GM13976 (cell line): ENCODE data around the gene CNFN.
A peak's percentile ranks its signal among the peaks of the same experiment; 100 is the strongest.

Source experiments
- DNase-seq: peaks from one replicate; pipeline ENCODE4 v3.0.0; 2012; ENCODE audit warnings: low spot score
- in situ Hi-C: fragments of 300-500 bp; cut with MboI; formaldehyde crosslinking; loops from one replicate; pipeline ENCODE4 v1.12.0; 2022; ENCODE audit warnings: low sequenced_read_pairs, mixed read lengths, inconsistent platforms; ENCODE audit not compliant: unreplicated experiment
- TF ChIP-seq, protein P1 (sequence below): IDR thresholded peaks from 2 replicates; pipeline ENCODE4 v1.5.1; 2012; ENCODE audit warnings: borderline replicate concordance, mild to moderate bottlenecking; ENCODE audit not compliant: insufficient read depth; ENCODE audit errors: extremely low read depth, missing control alignments, control extremely low read depth

The CNFN gene

DNA sequence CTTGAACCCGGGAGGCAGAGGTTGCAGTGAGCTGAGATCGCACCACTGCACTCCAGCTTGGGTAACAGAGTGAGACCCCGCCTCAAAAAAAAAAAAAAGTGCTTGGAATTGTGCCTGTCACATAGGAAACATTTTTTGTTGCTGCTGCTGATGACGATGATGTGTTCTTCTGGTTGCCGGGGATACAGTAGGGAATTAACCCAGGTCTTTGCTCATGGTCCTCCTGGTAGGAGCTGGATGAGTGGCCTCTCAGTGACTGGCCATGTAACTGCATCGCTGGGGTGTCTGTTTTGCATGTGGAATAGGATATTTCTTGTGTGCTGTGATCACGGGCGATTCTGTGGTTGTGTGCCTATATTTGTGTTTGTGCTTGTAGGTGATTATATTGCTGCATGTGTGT lies 4.7 kb upstream of the CNFN start:
- in situ Hi-C loops, result no loop called here
- TF ChIP-seq, protein P1, sequence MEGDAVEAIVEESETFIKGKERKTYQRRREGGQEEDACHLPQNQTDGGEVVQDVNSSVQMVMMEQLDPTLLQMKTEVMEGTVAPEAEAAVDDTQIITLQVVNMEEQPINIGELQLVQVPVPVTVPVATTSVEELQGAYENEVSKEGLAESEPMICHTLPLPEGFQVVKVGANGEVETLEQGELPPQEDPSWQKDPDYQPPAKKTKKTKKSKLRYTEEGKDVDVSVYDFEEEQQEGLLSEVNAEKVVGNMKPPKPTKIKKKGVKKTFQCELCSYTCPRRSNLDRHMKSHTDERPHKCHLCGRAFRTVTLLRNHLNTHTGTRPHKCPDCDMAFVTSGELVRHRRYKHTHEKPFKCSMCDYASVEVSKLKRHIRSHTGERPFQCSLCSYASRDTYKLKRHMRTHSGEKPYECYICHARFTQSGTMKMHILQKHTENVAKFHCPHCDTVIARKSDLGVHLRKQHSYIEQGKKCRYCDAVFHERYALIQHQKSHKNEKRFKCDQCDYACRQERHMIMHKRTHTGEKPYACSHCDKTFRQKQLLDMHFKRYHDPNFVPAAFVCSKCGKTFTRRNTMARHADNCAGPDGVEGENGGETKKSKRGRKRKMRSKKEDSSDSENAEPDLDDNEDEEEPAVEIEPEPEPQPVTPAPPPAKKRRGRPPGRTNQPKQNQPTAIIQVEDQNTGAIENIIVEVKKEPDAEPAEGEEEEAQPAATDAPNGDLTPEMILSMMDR, result no peak
- no peak for DNase-seq

DNA sequence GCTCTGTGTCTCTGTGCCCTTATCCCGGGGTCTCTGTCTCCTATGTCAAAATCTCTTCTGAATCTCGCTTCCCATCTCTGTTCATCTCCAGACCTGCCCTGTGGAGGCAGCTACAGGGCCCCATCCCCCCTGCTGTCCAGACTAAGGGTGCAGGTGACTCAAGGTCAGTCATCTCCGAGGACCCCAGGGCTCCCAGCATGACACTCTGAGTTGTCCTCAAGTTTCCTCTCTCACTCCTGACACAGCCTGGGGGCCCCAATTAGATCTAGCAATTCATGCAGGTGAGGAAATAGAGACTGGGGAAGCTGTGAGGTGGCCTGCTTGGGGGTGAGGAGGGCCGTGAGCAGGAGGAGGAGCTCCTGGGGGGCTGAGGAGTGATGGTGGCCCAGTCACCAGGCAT lies 2.1 kb upstream of the CNFN start:
- no peak for DNase-seq
- in situ Hi-C loops, result no loop called here
- TF ChIP-seq, protein P1, result no peak

DNA sequence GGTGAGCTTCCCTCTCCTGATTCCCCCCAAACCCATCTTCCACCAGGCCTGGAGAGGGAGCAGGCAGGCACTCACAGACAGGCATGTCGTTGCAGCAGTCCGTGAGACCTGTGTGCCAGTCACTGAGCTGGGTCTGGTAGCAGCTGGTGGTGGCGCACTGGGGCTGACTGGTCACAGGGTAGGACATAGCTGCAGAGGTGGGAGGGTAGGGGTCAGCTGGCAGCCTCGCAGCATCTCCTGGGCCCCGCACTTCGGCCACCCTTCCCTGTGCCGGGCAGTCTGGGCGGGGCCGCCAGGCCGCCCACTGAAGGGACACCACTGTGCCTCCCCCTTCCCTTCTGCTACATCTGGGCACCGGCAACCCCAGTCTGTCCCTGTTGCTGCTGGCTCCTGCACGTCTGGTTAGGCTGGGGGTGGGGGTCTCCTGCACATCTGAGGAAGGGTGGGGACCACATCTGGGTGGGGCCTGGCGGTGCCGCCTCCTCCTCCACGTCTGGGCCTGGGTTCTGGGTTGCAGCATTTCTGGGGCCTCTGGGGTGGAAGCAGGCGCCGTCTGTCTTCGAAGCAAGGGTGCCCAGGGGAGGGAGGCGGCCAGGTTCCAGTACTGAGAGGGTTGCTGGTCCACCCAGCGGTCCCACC lies 1.1 kb downstream of the CNFN start:
- TF ChIP-seq, protein P1, result no peak
- in situ Hi-C loops, result no loop called here
- no peak for DNase-seq

DNA sequence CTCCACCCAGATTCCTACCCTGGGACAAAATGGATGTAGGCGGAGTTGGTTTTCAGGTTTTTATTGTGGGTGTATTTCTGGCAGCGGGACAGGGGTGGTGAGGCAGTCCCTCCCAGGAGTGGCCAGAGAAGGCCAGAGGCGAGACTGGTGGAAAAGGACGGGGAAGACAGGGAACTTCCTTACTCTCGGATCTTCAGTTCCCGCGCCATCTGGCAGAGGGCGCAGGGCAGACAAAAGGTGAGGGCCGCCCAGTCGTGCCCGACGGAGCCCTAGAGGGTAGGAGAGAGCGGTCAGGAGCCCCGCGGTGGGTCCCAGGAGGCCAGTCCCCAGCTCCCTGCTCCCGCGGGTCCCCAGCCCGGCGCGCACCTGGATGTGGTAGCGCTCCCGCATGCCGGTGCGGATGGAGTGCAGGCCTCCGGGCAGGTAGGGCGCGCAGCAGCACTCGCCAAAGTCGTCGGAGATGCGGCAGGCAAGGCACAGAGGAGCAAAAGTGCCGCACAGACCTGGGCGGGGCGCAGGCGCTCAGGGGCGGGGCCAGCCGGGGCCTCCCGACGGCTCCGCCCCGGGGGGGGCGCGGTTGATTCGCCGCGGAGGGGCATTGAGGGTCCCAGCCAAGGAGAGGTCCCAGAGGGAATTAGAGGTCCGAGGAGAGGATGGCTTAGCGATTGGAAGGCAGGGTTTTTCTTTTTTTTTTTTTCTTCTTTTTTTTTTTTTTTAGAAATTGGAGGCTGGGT lies 3.0 kb downstream of the CNFN start:
- TF ChIP-seq, protein P1, result peak; percentile 34
- in situ Hi-C loops, result no loop called here
- DNase-seq, result peak; percentile 82

DNA sequence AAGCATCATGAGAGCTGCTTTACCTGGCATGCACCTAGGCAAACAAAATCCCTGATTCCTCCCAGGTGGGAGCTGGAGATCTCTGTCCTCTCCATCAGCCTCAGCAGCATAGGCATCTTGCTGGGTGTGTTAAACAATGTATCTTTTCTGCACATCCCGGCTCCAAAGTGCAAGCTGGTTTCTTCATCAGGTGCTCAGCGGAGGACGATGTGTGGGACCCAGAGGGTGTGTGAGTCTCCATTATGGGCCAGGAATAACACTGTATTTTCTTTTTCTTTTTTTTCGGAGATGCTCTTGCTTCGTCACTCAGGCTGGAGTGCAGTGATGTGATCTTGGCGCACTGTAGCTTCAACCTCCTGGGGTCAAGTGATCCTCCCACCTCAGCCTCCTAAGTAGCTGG lies 9.9 kb downstream of the CNFN start:
- no peak for DNase-seq
- in situ Hi-C loops, result no loop called here
- TF ChIP-seq, protein P1, result no peak

DNA sequence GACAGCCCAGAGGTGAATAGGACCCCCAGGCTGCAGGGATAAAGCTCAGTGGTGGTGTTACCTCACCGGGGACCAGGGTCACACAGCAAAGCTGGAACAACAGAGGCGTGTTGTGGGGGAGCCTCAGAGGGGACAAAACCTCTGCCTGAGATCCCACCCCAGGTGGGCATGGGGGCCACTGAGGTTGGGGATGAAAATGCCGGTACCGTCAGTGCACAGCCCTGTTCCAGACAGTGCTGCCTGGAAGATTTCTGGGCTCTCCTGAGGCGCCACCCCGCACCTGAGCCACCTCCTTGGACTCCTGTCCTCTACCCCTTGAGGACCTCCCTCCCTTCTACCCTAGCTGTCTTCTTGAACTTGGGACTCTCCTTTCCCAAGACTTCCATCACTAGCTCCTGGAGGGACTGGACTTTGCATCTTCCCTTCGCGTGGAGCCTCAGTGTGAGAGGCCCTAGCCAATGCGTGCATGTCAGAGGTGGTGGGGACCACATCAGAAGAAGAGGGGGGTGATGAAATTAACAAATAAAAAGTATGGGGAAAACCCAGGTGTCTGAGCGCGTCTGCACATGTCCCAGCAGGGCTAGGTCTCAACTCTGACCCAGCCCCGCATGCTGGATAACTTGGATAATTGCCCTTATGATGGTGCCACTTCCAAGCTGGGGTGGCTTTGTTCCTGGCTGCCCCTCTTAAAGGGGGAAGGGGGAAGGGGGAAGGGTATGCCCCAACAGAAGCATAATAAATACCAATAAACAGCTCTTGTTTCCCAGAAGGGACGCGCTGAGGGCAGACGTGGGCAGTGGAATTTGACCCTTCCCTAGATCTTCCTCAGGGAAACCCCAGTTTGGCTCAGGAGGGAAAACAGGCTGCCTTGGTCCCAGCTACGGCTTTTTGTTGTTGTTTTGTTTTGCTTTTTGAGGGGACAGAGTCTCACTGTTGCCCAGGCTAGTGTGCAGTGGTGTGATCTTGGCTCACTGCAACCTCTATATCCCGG lies 11.6 kb downstream of the CNFN start:
- TF ChIP-seq, protein P1, result no peak
- DNase-seq, result no peak
- in situ Hi-C loops, result no loop called here
